ENCODE measurements around the gene IGSF6. TPM values are rescaled to one million over a fixed set of nuclear protein-coding genes. Genes with fewer than 3 reads are reported as not detected.

Gene IGSF6
- total RNA-seq, 1 donor, result not detected

DNA sequence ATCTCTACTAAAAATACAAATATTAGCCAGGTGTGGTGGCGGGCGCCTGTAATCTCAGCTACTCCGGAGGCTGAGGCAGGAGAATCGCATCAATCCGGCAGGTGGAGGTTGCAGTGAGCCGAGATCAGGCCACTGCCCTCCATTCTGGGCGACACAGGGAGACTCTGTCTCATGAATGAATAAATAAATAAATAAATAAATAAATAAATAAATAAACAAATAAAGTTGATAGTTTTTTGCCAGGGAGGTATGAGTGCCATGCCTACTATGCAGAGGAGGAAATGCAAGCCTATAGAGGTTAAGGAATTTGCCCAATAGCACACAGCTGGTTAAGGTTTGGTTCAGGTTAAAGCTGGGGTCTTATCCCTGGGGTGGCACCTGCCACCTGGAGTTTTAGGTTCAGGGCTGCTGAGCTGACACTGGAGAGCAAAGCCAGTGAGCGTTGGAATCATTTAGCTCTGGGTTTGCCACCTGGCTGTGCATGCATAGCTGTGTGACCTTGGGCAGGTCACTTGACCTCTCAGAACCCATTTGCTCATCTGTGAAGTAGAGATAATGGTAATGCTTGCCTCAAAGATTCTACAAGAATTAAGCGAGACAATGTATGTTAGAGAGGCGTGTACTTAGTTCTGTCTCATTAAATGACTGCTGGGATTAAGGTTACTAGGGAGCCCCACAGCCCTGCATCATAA, 12.5 kb upstream of the IGSF6 start:
- TF ChIP-seq, protein P1, sequence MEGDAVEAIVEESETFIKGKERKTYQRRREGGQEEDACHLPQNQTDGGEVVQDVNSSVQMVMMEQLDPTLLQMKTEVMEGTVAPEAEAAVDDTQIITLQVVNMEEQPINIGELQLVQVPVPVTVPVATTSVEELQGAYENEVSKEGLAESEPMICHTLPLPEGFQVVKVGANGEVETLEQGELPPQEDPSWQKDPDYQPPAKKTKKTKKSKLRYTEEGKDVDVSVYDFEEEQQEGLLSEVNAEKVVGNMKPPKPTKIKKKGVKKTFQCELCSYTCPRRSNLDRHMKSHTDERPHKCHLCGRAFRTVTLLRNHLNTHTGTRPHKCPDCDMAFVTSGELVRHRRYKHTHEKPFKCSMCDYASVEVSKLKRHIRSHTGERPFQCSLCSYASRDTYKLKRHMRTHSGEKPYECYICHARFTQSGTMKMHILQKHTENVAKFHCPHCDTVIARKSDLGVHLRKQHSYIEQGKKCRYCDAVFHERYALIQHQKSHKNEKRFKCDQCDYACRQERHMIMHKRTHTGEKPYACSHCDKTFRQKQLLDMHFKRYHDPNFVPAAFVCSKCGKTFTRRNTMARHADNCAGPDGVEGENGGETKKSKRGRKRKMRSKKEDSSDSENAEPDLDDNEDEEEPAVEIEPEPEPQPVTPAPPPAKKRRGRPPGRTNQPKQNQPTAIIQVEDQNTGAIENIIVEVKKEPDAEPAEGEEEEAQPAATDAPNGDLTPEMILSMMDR (IDR thresholded peaks at IDR 0.05; ENCODE audit: insufficient read depth, low read depth, low read length), result no peak
- no peak overlapping the region for H3K4me3 ChIP-seq (ENCODE audit: low read depth, low read length)
- DNase-seq (ENCODE audit: low read depth), result no peak

DNA sequence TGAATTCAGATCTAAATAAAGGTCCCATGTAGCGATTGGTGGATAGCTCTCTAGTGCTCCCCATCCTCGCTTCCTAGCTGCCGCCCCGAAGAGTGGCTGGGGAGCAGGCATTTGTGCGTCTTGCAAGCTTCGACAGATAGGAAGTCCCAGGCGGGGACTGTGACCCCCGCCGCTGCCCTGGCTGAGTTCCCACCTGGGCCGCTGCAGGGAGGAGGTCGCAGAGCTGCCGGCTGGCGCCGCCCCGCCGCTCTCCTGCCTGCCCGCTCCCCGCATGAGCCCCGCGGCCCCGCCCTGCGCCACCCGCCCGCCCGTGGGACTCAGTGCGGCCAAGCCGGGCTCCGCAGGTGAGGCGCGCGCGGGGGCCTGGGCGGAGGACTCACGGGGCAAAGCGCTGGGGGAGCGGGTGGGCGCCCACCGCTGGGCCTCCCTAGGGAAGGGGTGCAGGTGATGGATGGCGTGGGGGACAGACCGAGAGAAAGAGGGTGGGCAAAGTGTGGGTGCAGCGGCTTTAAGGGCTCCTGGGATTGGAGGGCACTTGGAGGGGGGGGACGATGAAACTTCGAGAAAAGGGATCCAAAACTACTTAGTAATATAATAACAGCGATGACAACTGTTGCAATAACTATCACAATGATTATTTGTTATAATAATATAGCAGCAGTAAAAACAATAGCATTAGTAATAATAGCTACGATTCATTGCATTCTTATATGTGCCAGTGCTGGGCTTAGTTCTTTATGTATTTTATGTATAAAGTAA, 11.7 kb upstream of the IGSF6 start, which contains the start of gene OTOA:
OTOA (plus strand) TSS at position 80 of the 759 bp plus-strand sequence. CDS start 14,547 bp downstream, outside the sequence.
- H3K4me3 ChIP-seq (ENCODE audit: low read depth, low read length), result no peak within 1 kb of the TSS
- TF ChIP-seq, protein P1 (IDR thresholded peaks at IDR 0.05; ENCODE audit: insufficient read depth, low read depth, low read length), result no peak
- DNase-seq (ENCODE audit: low read depth), result no peak

DNA sequence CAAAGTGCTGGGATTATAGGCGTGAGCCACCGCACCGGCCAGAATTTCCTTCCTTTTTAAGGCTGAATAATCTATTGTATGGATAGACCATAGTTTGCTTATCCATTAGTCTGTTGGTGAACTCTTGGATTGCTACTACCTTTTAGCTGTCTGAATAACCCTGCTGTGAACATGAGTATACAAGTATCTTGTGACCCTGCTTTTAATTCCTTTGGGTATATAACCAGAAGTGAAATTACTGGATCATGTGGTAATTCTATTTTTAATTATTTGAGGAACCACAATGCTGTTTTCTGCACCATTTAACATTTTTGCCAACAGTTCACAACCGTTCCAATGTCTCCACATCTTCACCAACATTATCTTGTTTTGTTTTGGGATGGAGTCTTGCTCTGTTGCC, 6.7 kb upstream of the IGSF6 start:
- no peak for DNase-seq (ENCODE audit: low read depth)
- H3K4me3 ChIP-seq (ENCODE audit: low read depth, low read length), result no peak overlapping the region
- TF ChIP-seq, protein P1 (IDR thresholded peaks at IDR 0.05; ENCODE audit: insufficient read depth, low read depth, low read length), result no peak

GRCh38 chr16:21656795-21657768, 4.7 kb upstream of the IGSF6 start:
- no peak overlapping the region for H3K4me3 ChIP-seq (ENCODE audit: low read depth, low read length)

DNA sequence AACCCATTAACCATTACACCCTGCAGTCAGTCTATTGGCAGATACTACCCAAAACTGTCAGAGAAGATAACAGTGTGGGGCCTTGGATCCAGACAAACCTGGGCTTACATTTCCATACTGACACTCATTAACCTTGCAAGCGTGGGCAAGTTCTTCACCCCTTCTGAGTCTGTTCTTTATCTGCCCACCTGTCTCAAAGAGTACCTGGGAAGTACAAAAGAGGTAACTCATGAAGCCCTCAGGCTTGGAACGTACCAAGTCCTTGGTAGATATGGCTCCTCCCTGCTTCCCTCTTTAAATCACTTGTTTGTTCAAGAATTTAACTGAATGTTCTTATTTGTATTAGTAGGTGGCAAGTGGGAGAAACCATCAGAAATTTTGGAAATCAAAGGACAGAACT, 2.5 kb upstream of the IGSF6 start:
- DNase-seq (ENCODE audit: low read depth), result no peak
- TF ChIP-seq, protein P1 (IDR thresholded peaks at IDR 0.05; ENCODE audit: insufficient read depth, low read depth, low read length), result no peak
- no peak overlapping the region for H3K4me3 ChIP-seq (ENCODE audit: low read depth, low read length)

More at GRCh38 chr16:21656795-21657768, 4.7 kb upstream of the IGSF6 start:
- TF ChIP-seq, protein P1 (IDR thresholded peaks at IDR 0.05; ENCODE audit: insufficient read depth, low read depth, low read length), result peak; percentile 87
- DNase-seq (ENCODE audit: low read depth), result peak; percentile 65

DNA sequence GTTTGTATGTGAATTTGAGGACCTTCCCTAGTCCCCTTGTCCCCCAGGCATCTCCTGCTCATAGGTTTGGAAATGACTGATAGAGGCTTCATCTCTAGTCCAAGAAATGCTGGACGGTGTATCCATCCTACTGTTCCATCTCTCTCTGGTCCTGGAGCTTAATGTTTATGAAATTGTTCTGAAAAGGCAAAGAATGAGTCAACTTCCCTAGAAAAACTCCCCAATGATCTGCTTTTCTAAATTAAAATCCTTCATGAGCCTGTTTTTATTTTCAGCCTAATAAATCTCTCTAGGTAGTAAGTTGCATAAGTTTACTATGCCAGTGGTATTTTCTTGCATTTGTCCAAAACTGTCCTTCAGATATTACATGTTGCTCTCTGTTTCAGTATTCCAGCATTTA, 2.1 kb upstream of the IGSF6 start:
- DNase-seq (ENCODE audit: low read depth), result no peak
- no peak overlapping the region for H3K4me3 ChIP-seq (ENCODE audit: low read depth, low read length)
- TF ChIP-seq, protein P1 (IDR thresholded peaks at IDR 0.05; ENCODE audit: insufficient read depth, low read depth, low read length), result no peak

Measured in fibroblast of villous mesenchyme (primary cell).